Left ventricle myocardium inferior (tissue), 1 donor: Measurements from ENCODE around the gene HTR2C. TPM values are rescaled to one million over a fixed set of nuclear protein-coding genes. Genes with fewer than 3 reads are reported as not detected.

Experiments
- DNase-seq: peaks from one replicate; pipeline ENCODE4 v3.0.0-alpha.2; 2020
- H3K27ac ChIP-seq: fragments of 200-600 bp; replicated peaks from 2 replicates; pipeline ENCODE4 v1.8.0; 2021
- H3K27me3 ChIP-seq: fragments of 200-600 bp; 2 replicates; pipeline ENCODE4 v1.8.0; 2021; ENCODE audit warnings: low read depth
- H3K36me3 ChIP-seq: fragments of 200-600 bp; 2 replicates; pipeline ENCODE4 v1.8.0; 2021
- H3K4me1 ChIP-seq: fragments of 200-600 bp; 2 replicates; pipeline ENCODE4 v1.8.0; 2021
- H3K4me3 ChIP-seq: fragments of 200-600 bp; 2 replicates; pipeline ENCODE4 v1.8.0; 2021; ENCODE audit warnings: mild to moderate bottlenecking, moderate library complexity
- H3K9me3 ChIP-seq: fragments of 200-600 bp; replicated peaks from 2 replicates; pipeline ENCODE4 v1.8.0; 2021
- CTCF ChIP-seq: fragments of 200-600 bp; IDR thresholded peaks from 2 replicates; pipeline ENCODE4 v1.8.0; 2021; ENCODE audit warnings: antibody characterized with exemption, mild to moderate bottlenecking, borderline replicate concordance
- intact Hi-C: fragments of 100-400 bp; cut with micrococcal nuclease; formaldehyde crosslinking; loops from one replicate; pipeline ENCODE4 v1.11.0; 2022
- long read RNA-seq: library from polyadenylated mRNA; unstranded; transcript quantifications from one replicate; pipeline ENCODE4 v2.0.0, GENCODE V29; 2021
- total RNA-seq: library from RNA; stranded (reverse); fragmentation: NEBNext Ultra II Directional; extraction: Animal tissue kit (Norgen Biotek cat#: 25700); gene quantifications from one replicate; pipeline ENCODE4 v1.2.1, GENCODE V29; 2021
- donor health status: DM: no; HTN: yes; CAD: no; lungs with severe emphysema.

Gene HTR2C
- total RNA-seq: not detected
- long read RNA-seq: 0 reads

GRCh38 chrX:114583646-114584374 is at the start of gene HTR2C:
Gene HTR2C, plus strand, starts transcription at chrX:114584086. Its CDS starts 142,851 bp downstream, at chrX:114726937.
- Histone ChIP-seq H3K36me3 (no peaks in the 10 kb centered on the region), H3K4me1 (peaks cover 6% of the 10 kb centered on the region), H3K27me3 (peaks cover 74% of the 10 kb centered on the region), H3K4me3 (peak within 1 kb of the TSS; percentile 48), H3K9me3 (no peaks in the 10 kb centered on the region), H3K27ac (no peak within 1 kb of the TSS)
- DNase-seq: no peak
- intact Hi-C loops: no loop called here
- no peak for TF ChIP-seq CTCF

- Histone ChIP-seq H3K27me3 (peaks cover 61% of the 10 kb centered on the region), H3K4me1 (peaks cover 6% of the 10 kb centered on the region), H3K4me3 (no peak overlapping the region), H3K9me3 (no peaks in the 10 kb centered on the region), H3K36me3 (no peaks in the 10 kb centered on the region), H3K27ac (no peak overlapping the region)
- no peak for TF ChIP-seq CTCF
- DNase-seq: no peak
- intact Hi-C loops: no loop called here
These were observed 3.5 kb upstream of the HTR2C start for GRCh38 chrX:114580336-114580735.

GRCh38 chrX:114581528-114582263 is 2.2 kb upstream of the HTR2C start:
- Histone ChIP-seq H3K27me3 (peaks cover 73% of the 10 kb centered on the region), H3K4me1 (peaks cover 6% of the 10 kb centered on the region), H3K9me3 (no peaks in the 10 kb centered on the region), H3K36me3 (no peaks in the 10 kb centered on the region), H3K4me3 (peak overlapping the region; percentile 30), H3K27ac (no peak overlapping the region)
- DNase-seq: no peak
- intact Hi-C loops: no loop called here
- no peak for TF ChIP-seq CTCF

GRCh38 chrX:114582264-114582632 is 1.6 kb upstream of the HTR2C start:
- H3K27ac ChIP-seq: no peak overlapping the region

More at GRCh38 chrX:114582264-114582632, 1.6 kb upstream of the HTR2C start:
- intact Hi-C loops: no loop called here
- Histone ChIP-seq H3K4me3 (no peak overlapping the region), H3K4me1 (peaks cover 6% of the 10 kb centered on the region), H3K9me3 (no peaks in the 10 kb centered on the region), H3K27me3 (peaks cover 74% of the 10 kb centered on the region), H3K36me3 (no peaks in the 10 kb centered on the region)
- no peak for TF ChIP-seq CTCF
- no peak for DNase-seq
